Hematopoietic multipotent progenitor cell treated with erythropoietin and hydrocortisone succinate and interleukin-3 and kit ligand, for 17 days (in vitro differentiated cells): ENCODE results near the gene DNAAF5.
"Not testable (repeated sequence)": the region's sequence is repeated elsewhere in the genome, so short reads cannot be mapped to it uniquely, and the experiment has no call there.

Experiments
- DNase-seq: peaks from one replicate; pipeline ENCODE4 v3.0.0-alpha.2; 2015; ENCODE audit warnings: low spot score

Gene DNAAF5

GRCh38 chr7:747186-747585 lies 20.7 kb downstream of the DNAAF5 start:
- DNase-seq: no peak

GRCh38 chr7:748446-748845 lies 21.9 kb downstream of the DNAAF5 start:
- no peak for DNase-seq

GRCh38 chr7:749140-749551 lies 22.6 kb downstream of the DNAAF5 start:
- DNase-seq: no peak

DNA sequence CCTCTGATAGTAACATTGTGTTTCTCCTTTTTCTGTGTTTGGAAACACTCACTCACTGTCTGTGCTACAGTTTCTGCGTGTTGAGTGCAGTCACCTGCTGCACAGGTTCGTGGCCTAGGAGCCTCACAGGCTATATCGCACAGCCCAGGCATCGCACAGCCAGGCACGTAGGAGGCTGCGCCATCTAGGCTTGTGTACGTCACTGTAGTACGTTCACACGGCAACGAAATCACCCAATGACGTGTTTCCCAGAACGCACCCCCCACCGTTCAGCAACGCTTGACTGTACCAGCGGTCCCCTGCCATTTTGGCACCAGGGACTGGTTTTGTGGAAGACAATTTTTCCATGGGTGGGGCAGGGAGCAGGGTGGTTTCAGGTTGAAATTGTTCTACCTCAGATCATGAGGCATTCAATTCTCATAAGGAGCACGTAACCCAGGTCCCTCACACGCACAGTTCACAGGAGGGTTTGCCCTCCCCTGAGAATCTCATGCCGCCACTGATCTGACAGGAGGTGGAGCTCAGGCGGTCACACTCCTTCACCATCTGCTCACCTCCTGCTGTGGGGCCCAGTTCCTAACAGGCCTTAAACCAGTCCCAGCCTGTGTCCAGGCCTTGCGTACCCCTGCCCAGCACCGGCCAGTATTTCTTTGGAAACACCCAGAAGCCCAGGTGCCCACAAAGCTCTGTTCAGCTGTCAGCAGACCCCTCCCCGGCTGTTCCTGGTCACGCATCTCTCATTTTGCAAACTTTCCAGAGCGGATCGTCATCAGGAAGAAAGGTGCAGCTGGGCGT lies 23.8 kb downstream of the DNAAF5 start:
- DNase-seq: no peak

DNA sequence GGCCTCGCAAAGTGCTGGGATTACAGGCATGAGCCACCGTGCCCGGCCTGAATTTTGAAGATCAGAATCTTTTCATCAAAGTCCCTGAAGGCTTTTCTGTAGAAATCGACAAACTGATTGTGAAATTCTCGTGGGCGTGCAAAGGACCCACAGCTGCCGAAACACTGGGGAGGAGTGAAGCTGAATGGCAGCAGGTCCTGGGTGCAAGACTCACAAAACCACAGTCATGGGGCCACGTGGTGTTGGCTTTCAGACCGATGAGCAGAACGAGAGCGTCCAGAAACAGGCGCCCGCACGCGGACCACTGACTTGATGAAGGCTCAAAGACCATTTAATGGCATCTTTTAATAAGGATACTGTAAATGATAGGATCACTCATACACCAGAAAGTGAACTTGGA lies 25.3 kb downstream of the DNAAF5 start:
- no peak for DNase-seq

DNA sequence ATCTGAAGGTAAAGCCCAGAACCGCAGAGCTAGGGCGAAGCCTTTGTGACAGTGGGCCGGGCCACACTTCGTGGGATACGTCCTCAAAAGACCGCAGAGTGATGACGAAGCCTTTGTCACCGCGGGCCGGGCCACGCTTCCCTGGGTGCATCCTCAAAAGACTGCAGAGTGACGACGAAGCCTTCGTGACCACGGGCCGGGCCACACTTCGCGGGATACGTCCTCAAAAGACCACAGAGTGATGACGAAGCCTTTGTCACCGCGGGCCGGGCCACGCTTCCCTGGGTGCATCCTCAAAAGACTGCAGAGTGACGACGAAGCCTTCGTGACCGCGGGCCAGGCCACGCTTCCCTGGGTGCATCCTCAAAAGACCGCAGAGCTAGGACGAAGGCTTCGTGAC lies 25.8 kb downstream of the DNAAF5 start:
- DNase-seq: not testable (repeated sequence)

GRCh38 chr7:753190-753589 lies 26.7 kb downstream of the DNAAF5 start:
- no peak for DNase-seq

GRCh38 chr7:754531-755412 lies 28.3 kb downstream of the DNAAF5 start:
- DNase-seq: no peak

DNA sequence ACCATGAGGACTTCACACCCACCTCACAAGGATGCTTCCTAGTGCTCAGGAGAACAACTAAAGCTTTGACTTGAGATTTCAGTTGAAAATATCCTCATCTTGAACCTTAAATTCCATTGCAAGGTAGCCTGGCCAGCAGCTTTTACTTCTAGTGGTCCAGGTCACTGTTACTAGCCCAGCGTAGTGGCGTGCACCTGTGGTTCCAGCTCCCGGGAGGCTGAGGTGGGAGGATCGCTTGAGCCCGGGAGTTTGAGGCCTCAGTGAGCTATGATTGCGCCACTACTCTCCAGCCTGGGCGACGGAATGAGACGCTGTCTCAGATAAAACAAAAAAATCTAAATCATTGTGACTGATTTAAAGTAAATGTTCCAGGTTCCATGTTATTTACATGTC lies 28.9 kb downstream of the DNAAF5 start:
- DNase-seq: no peak

- no peak for DNase-seq
Measured at GRCh38 chr7:756231-756927, 29.9 kb downstream of the DNAAF5 start.

DNA sequence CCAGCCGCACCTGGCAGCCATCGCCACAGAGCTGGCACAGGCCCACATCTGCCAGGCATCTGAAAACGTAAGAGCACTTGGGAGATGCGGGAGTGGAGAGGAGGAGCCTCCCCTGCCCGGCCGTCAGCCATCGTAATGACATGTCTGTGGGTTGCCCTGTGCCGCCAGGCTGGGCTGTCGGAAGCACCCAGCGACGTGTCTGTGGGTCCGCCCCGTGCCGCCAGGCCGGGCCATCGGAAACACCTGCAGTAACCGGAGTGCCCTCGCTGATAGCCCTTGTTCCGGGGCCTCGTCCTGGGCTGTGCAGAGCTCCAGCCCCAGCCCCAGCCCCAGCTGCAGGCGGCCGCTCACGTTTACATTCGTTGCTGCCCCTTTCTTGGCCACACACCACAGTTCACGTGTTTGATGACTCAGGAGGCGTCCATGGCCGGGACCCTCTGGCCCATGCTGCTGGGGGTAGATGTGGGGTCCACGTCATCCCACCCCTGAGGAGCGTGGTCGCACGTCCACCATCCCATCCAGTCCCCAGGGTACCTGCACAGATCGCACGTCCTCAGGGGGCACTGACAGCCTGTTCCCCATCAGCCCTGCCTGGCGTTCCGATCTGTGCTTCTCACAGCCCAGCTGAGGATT lies 30.5 kb downstream of the DNAAF5 start:
- DNase-seq: no peak

DNA sequence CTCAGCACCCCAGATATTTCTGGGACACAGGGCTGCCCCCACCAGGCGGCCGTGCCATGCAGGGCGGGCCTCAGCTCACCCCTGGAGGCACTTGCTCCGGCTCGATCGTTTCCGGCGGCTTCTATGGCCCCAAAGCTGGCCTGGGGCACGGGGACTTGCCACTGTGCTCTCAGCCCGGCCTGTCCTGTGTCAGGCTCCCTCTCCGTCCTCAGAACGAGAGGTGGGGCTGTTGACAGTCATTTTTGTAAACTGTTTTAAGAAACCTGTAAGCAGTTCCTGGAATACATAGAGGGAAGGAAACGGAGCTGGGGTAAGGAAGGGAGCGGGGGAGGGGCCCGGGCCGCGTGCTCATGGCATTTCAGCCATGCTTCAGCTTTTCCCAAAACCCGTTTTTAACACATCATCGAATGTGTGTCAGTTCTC lies 31.3 kb downstream of the DNAAF5 start:
- DNase-seq: no peak

DNA sequence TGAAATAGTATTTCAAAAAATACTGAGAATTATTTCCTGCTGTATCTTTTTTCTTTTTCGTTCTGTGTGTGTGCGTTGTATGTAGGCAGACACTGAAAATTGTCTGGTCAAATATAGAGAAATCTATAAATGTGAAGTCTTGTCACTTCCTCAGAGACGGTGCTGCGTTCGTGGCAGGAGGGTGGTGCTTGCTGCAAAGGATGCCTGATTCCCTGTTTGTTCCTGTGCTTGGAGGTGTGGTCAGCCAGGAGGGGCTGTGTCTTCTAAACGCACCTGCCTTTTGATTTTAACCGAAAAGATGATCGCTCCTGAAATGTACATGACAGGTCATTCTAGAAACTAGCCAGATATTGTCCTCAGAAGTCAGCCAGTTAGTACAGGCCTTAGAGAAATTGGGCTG lies 33.1 kb downstream of the DNAAF5 start:
- no peak for DNase-seq

GRCh38 chr7:760006-760405 lies 33.5 kb downstream of the DNAAF5 start:
- no peak for DNase-seq

DNA sequence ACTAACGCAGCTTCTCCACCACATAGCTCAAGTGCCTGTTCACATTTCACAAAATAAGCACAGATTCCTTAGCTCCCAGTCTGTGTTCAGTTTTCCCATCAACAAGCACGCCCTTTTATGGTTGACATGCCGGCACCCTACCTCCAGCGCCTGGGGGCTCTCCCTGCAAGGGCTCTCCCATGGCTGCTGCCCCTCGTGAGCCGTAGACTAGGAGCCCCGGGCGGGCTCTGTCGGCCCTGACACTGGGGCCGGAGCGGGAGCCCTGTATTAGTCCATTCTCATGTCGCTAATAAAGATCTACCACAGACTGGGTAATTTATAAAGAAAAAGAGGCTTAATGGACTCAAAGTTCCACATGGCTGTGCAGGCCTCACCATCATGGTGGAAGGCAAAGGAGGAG lies 34.6 kb downstream of the DNAAF5 start:
- DNase-seq: no peak

GRCh38 chr7:761631-762030 lies 35.1 kb downstream of the DNAAF5 start:
- DNase-seq: no peak

DNA sequence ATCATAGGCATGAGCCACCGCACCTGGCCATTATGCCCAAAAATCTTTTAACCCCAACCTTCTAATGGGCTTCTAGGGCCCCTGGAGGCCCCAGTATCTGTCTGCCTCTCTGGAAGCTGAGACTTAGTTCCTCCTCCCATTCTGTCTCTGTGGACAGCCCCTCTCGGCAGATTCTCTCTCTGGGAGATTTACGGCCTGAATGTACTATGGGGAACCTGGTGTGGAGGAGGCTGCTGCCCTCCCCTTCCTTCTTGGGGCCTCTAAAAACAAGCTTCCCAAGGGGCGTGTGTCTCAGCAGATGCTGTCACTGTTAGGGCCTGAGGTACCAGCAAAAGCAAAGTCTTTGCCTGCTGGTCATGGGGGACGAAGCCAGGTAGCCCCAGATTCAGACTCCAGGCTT lies 36.4 kb downstream of the DNAAF5 start:
- DNase-seq: no peak

DNA sequence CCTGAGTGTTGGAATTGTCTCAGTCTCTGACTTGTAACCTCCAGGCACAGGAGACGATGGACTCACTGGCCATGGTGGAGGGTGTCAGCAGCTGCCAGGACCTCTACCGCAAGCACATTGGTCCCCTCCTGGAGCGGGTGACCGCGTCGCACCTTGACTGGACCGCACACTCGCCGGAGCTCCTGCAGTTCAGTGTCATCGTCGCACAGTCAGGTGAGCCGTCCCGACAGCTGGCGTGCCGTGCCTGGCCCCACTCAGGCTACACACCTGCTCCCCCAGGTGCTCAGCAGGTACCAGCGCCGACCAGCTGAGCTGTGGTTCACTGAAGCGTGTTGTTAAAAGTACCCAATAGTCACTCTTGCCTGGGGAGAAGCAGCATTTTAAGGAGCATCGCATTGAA lies 37.3 kb downstream of the DNAAF5 start:
- no peak for DNase-seq

GRCh38 chr7:765383-765782 lies 38.9 kb downstream of the DNAAF5 start:
- no peak for DNase-seq

DNA sequence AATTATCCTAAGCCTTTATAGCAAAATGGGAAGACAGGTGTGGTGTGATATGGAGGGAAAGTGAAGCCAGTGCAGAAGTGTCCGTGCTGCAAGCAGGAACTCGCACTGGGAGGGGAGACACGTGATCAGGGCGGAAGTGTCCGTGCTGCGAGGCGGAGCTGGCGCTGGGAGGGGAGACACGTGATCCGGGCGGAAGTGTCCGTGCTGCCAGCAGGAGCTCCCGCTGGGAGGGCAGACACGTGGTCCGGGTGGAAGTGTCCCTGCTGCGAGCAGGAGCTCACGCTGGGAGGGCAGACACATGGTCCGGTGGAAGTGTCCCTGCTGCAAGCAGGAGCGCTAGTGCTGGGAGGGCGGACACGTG lies 41.1 kb downstream of the DNAAF5 start:
- no peak for DNase-seq

DNA sequence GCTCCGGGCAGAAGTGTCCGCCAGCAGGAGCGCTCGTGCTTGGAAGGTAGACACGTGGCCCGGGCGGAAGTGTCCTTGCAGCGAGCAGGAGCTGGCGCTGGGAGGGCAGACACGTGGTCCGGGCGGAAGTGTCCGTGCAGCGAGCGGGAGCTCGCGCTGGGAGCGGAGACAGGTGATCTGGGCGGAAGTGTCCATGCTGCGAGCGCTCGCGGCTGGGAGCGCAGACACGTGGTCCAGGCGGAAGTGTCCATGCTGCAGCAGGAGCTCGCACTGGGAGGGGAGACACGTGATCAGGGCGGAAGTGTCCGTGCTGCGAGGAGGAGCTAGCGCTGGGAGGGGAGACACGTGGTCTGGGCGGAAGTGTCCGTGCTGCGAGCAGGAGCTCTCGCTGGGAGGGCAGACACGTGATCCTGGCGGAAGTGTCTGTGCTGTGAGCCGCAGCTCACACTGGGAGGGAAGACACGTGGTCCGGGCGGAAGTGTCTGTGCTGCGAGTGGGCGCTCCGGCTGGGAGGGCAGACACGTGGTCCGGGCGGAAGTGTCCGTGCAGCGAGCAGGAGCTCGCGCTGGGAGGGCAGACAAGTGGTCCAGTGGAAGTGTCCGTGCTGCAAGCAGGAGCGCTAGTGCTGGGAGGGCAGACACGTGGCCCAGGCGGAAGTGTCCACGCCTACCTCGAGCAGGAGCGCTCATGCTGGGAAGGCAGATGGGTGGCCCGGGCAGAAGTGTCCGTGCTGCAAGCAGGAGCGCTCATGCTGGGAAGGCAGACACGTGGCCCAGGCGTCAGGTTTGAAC lies 41.6 kb downstream of the DNAAF5 start:
- no peak for DNase-seq
